GM20431 (cell line): ENCODE results near the gene PLEKHA1.

Experiments used
- in situ Hi-C: fragments of 300-500 bp; cut with MseI, MboI; formaldehyde crosslinking; loops from one replicate; pipeline ENCODE4 v1.15.0; 2020; ENCODE audit warnings: low sequenced_read_pairs; ENCODE audit not compliant: unreplicated experiment

The PLEKHA1 gene

GRCh38 chr10:122373108-122373507, 1.4 kb upstream of the PLEKHA1 start:
- in situ Hi-C loops, result no loop called here

- in situ Hi-C loops, result no loop called here
Observed at GRCh38 chr10:122373721-122374120, 787 bp upstream of the PLEKHA1 start.

- in situ Hi-C loops, result no loop called here
Observed at GRCh38 chr10:122374859-122375678, 561 bp downstream of the PLEKHA1 start.

GRCh38 chr10:122375679-122376160, 1.2 kb downstream of the PLEKHA1 start:
- in situ Hi-C loops, result no loop called here

GRCh38 chr10:122376364-122376961, 2.0 kb downstream of the PLEKHA1 start:
- in situ Hi-C loops, result no loop called here

GRCh38 chr10:122379041-122379440, 4.5 kb downstream of the PLEKHA1 start:
- in situ Hi-C loops, result no loop called here

GRCh38 chr10:122379537-122379936, 5.0 kb downstream of the PLEKHA1 start:
- in situ Hi-C loops, result no loop called here

GRCh38 chr10:122380703-122381102, 6.2 kb downstream of the PLEKHA1 start:
- in situ Hi-C loops, result no loop called here

GRCh38 chr10:122381680-122382079, 7.2 kb downstream of the PLEKHA1 start:
- in situ Hi-C loops, result no loop called here

GRCh38 chr10:122386514-122386913, 12.0 kb downstream of the PLEKHA1 start:
- in situ Hi-C loops, result no loop called here

- in situ Hi-C loops, result no loop called here
Observed at GRCh38 chr10:122387572-122387971, 13.1 kb downstream of the PLEKHA1 start.

GRCh38 chr10:122388287-122388997, 13.9 kb downstream of the PLEKHA1 start:
- in situ Hi-C loops, result no loop called here

- in situ Hi-C loops, result no loop called here
Observed at GRCh38 chr10:122390271-122390670, 15.8 kb downstream of the PLEKHA1 start.

- in situ Hi-C loops, result no loop called here
Observed at GRCh38 chr10:122390679-122391078, 16.2 kb downstream of the PLEKHA1 start.

GRCh38 chr10:122391875-122392274, 17.4 kb downstream of the PLEKHA1 start:
- in situ Hi-C loops, result no loop called here

GRCh38 chr10:122392835-122393234, 18.3 kb downstream of the PLEKHA1 start:
- in situ Hi-C loops, result no loop called here

- in situ Hi-C loops, result no loop called here
Observed at GRCh38 chr10:122393288-122393687, 18.8 kb downstream of the PLEKHA1 start.

- in situ Hi-C loops, result no loop called here
Observed at GRCh38 chr10:122402548-122403131, 28.1 kb downstream of the PLEKHA1 start.

- in situ Hi-C loops, result no loop called here
Observed at GRCh38 chr10:122404576-122404975, 30.1 kb downstream of the PLEKHA1 start.

GRCh38 chr10:122407375-122408125, 33.0 kb downstream of the PLEKHA1 start:
- in situ Hi-C loops, result no loop called here
